Measurements from ENCODE around the gene HMSD. TPM values are rescaled to one million over a fixed set of nuclear protein-coding genes. Genes with fewer than 3 reads are reported as not detected.
A peak's percentile ranks its signal among the peaks of the same experiment; 100 is the strongest.

HMSD gene, protein sequence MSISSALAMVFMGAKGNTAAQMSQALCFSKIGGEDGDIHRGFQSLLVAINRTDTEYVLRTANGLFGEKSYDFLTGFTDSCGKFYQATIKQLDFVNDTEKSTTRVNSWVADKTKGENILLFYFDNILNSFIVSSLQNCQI
- total RNA-seq = not detected

DNA sequence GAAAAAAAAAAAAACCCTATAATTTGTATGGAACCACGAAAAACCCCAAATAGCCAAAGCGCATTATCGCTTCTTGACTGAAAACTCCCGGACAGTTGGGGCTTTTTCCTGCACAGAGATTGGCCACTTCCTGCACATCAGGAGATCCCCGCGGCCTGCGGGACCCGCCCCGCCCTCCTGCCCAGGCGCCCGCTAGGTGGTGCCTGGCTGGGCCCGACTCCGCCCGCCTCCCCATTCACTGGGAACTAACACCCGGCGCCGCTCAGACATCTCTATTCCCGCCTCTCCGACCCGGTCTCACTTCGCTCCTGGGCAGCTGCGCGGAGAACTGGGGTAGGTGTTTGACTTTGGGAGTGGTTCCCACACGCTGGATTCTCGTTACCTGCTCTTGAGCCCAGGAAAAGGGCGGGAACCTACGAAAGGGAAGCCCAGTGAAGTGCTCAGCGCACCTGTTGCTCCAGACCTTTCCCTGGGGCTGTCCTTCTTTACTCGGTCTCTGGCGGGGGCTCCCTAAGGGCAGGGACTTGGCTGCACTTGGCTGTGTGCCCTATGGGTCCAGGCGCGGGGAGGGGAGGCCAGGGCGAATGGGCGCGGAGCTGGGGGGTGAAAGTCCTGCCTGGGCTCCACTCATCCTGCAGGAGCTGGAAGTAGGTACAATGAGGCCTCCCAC is at the start of gene HMSD:
Gene HMSD, plus strand, starts transcription at position 234 of the 670 bp plus-strand sequence. CDS start 4,155 bp downstream, outside the sequence.
- WGBS = 16% methylated on average over 35 of the region's 35 CpGs
- H3K27me3 ChIP-seq (replicated peaks; ENCODE audit: insufficient read depth) = no peaks in the 10 kb centered on the region
- no peaks in the 10 kb centered on the region for H3K36me3 ChIP-seq
- TF ChIP-seq, protein P1, sequence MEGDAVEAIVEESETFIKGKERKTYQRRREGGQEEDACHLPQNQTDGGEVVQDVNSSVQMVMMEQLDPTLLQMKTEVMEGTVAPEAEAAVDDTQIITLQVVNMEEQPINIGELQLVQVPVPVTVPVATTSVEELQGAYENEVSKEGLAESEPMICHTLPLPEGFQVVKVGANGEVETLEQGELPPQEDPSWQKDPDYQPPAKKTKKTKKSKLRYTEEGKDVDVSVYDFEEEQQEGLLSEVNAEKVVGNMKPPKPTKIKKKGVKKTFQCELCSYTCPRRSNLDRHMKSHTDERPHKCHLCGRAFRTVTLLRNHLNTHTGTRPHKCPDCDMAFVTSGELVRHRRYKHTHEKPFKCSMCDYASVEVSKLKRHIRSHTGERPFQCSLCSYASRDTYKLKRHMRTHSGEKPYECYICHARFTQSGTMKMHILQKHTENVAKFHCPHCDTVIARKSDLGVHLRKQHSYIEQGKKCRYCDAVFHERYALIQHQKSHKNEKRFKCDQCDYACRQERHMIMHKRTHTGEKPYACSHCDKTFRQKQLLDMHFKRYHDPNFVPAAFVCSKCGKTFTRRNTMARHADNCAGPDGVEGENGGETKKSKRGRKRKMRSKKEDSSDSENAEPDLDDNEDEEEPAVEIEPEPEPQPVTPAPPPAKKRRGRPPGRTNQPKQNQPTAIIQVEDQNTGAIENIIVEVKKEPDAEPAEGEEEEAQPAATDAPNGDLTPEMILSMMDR (IDR thresholded peaks at IDR 0.05) = peak in 1 of 4 experiments; percentile 38
- TF ChIP-seq POLR2AphosphoS5 (IDR thresholded peaks at IDR 0.05) (no peak), POLR2A (IDR thresholded peaks at IDR 0.05) (no peak)
- no peaks in the 10 kb centered on the region for H3K9me3 ChIP-seq
- no peak within 1 kb of the TSS for H3K27ac ChIP-seq
- H3K4me1 ChIP-seq (replicated peaks) = no peaks in the 10 kb centered on the region
- intact Hi-C loops (cut with DNase I) = no loop called here
- H3K4me3 ChIP-seq = no peak within 1 kb of the TSS
- DNase-seq (ENCODE audit: low spot score) = no peak

DNA sequence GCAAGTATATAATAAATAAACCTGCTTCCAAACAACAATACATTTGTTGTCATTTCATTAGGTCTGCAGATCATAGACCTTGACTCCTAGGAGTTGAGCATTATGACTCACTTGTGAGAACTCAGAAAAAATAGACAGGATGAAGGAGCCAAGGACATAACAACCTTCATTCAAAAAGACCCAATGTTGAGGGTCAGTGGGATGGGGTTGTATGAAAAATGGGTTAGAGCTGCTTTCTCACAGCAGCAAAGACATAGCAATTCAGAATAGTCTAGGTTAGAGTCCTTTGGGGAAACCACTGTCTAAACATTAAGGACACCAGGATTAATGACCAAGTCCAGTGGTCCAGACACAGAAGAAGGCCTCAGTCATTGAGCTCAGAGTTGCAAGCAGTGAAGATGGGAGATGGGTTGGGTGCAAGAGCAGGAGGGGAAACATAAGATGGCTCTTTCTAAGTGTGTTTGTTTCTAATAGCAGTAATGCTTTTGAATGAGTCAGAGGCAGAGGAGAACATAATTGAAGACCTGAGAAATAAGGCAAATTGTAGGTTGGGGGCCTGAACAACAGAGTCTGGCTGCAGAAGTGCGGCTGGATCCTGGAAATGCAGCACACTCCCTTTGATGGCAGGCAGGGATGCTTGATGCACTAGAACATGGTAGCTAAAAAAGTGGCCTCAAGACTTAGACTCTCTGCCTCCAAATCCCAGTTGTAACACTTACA is 45.1 kb upstream of the HMSD start:
- H3K4me1 ChIP-seq (replicated peaks) = no peaks in the 10 kb centered on the region
- H3K27me3 ChIP-seq (replicated peaks; ENCODE audit: insufficient read depth) = no peaks in the 10 kb centered on the region
- H3K36me3 ChIP-seq = no peaks in the 10 kb centered on the region
- H3K27ac ChIP-seq = no peak overlapping the region
- DNase-seq (ENCODE audit: low spot score) = no peak
- intact Hi-C loops (cut with DNase I) = no loop called here
- 100% methylated on average over 1 of the region's 1 CpG for WGBS
- no peaks in the 10 kb centered on the region for H3K9me3 ChIP-seq
- TF ChIP-seq POLR2A (IDR thresholded peaks at IDR 0.05) (no peak), POLR2AphosphoS5 (IDR thresholded peaks at IDR 0.05) (no peak)
- TF ChIP-seq, protein P1 (IDR thresholded peaks at IDR 0.05) = no peak
- no peak overlapping the region for H3K4me3 ChIP-seq

DNA sequence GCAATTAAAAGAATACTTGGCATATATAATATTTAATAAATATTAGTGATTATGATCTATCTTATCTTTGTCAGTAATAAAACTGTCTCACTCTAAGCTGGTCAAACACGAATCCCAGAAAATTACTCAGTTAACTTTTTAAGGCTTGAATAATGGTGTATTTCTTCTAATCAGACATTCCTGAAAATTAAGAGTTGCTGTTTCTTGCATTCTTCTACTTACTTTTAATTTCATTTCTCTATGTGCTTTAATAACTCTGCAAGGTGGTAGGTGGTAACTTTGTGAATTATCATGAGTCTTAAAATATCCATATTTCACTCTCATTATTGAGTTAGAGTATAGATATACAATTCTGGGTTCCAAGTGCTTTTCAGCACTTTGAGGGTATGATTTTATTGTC is 44.4 kb upstream of the HMSD start:
- Histone ChIP-seq H3K36me3 (no peaks in the 10 kb centered on the region), H3K9me3 (no peaks in the 10 kb centered on the region), H3K4me1 (replicated peaks) (no peaks in the 10 kb centered on the region), H3K27ac (no peak overlapping the region), H3K27me3 (replicated peaks; ENCODE audit: insufficient read depth) (no peaks in the 10 kb centered on the region), H3K4me3 (no peak overlapping the region)
- intact Hi-C loops (cut with DNase I) = no loop called here
- 22% methylated on average over 1 of the region's 1 CpG for WGBS
- TF ChIP-seq POLR2A (IDR thresholded peaks at IDR 0.05) (no peak), POLR2AphosphoS5 (IDR thresholded peaks at IDR 0.05) (no peak)
- TF ChIP-seq, protein P1 (IDR thresholded peaks at IDR 0.05) = no peak
- DNase-seq (ENCODE audit: low spot score) = no peak

DNA sequence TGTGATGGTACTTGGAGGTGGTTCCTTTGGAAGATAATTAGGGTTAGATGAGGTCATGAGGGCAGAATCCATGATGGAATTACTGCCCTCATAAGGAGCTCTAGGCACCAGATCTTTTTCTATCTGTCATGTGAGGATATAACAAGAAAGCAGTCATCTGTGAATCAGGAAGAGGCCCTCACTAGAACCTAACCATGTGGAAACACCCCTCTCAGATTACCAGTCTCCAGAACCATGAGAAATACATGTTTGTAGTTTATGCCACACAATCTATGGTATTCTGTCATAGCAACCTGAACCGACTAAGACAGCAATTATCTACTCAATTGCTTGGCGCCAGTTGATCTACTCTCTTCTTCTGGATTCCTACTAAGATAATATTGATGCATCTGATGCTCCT is 43.7 kb upstream of the HMSD start:
- no peak for DNase-seq (ENCODE audit: low spot score)
- no peaks in the 10 kb centered on the region for H3K27me3 ChIP-seq (replicated peaks; ENCODE audit: insufficient read depth)
- H3K4me1 ChIP-seq (replicated peaks) = no peaks in the 10 kb centered on the region
- no peak overlapping the region for H3K4me3 ChIP-seq
- no peaks in the 10 kb centered on the region for H3K9me3 ChIP-seq
- H3K27ac ChIP-seq = no peak overlapping the region
- H3K36me3 ChIP-seq = no peaks in the 10 kb centered on the region
- intact Hi-C loops (cut with DNase I) = no loop called here
- TF ChIP-seq POLR2A (IDR thresholded peaks at IDR 0.05) = no peak
- TF ChIP-seq, protein P1 (IDR thresholded peaks at IDR 0.05) = no peak
- no peak for TF ChIP-seq POLR2AphosphoS5 (IDR thresholded peaks at IDR 0.05)
- WGBS = 94% methylated on average over 2 of the region's 2 CpGs
